HUES6 (cell line): ENCODE measurements around the gene AMBP.
"Not testable (repeated sequence)": the region's sequence is repeated elsewhere in the genome, so short reads cannot be mapped to it uniquely, and the experiment has no call there.

ENCODE experiments used
- H3K27ac ChIP-seq: 2 replicates; pipeline ENCODE4 v1.7.0; 2013; ENCODE audit warnings: low read depth, mild to moderate bottlenecking, low read length, inconsistent platforms
- H3K27me3 ChIP-seq: 2 replicates; pipeline ENCODE4 v1.6.1; 2013; ENCODE audit warnings: low read length; ENCODE audit not compliant: control insufficient read depth, insufficient read depth
- H3K36me3 ChIP-seq: 2 replicates; pipeline ENCODE4 v1.6.1; 2013; ENCODE audit warnings: low read length; ENCODE audit not compliant: control insufficient read depth, insufficient read depth
- H3K4me1 ChIP-seq: 2 replicates; pipeline ENCODE4 v1.6.1; 2013; ENCODE audit warnings: low read length; ENCODE audit not compliant: control insufficient read depth, insufficient read depth
- H3K4me3 ChIP-seq: 2 replicates; pipeline ENCODE4 v1.5.1; 2013; ENCODE audit warnings: low read depth, low read length
- H3K9ac ChIP-seq: one replicate; pipeline ENCODE4 v1.6.1; 2013; ENCODE audit warnings: mild to moderate bottlenecking, low read length
- H3K9me3 ChIP-seq: 2 replicates; pipeline ENCODE4 v1.6.1; 2013; ENCODE audit warnings: low read depth, low read length; ENCODE audit not compliant: control insufficient read depth, insufficient read depth

Gene AMBP

GRCh38 chr9:114089206-114089840 is 11.2 kb upstream of the AMBP start:
- H3K9me3 ChIP-seq: no peaks in the 10 kb centered on the region
- H3K4me3 ChIP-seq: no peak overlapping the region
- H3K27me3 ChIP-seq: peaks cover 4% of the 10 kb centered on the region; the same call in 1 of the 2 replicates
- H3K4me1 ChIP-seq: no peaks in the 10 kb centered on the region
- no peaks in the 10 kb centered on the region; the same call in 1 of the 2 replicates for H3K36me3 ChIP-seq
- H3K9ac ChIP-seq: no peak overlapping the region
- H3K27ac ChIP-seq: no peak overlapping the region

DNA sequence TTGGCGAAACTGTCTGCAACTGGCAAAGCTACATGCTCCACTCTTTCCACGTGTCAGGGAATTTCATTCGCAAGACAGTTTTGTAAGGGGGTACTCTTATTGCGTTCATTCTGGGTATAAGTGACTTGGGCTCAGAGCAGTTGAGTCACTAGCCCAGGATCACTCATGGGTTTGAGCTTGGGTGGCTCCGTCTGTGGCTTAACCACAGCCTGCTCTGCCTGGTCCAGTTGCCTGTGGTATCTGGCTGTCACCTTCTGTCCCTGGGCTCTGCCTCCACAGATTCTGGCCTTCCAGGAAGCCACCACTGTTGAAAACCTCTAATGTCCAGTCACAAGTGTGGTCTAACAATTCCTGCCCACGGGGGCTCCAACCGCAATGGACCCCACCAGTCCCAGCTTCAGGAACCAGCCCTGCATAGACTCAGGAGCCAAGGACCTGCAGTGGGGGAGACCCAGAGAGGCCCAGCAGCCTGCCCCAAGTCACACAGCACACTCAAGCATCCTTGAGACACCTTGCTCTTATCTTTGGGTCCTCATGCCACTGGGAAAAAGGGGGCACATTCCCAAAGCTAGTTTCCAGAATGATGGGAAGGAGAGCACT is 10.6 kb upstream of the AMBP start:
- H3K4me3 ChIP-seq: no peak overlapping the region
- no peak overlapping the region for H3K27ac ChIP-seq
- peaks cover 4% of the 10 kb centered on the region; the same call in 1 of the 2 replicates for H3K27me3 ChIP-seq
- no peak overlapping the region for H3K9ac ChIP-seq
- H3K36me3 ChIP-seq: no peaks in the 10 kb centered on the region; the same call in 1 of the 2 replicates
- H3K9me3 ChIP-seq: no peaks in the 10 kb centered on the region
- no peaks in the 10 kb centered on the region for H3K4me1 ChIP-seq

GRCh38 chr9:114087721-114088120 is 9.6 kb upstream of the AMBP start:
- Histone ChIP-seq H3K27ac (no peak overlapping the region), H3K27me3 (peaks cover 4% of the 10 kb centered on the region; the same call in 1 of the 2 replicates), H3K36me3 (no peaks in the 10 kb centered on the region), H3K9ac (no peak overlapping the region), H3K9me3 (no peaks in the 10 kb centered on the region), H3K4me3 (no peak overlapping the region), H3K4me1 (no peaks in the 10 kb centered on the region)

DNA sequence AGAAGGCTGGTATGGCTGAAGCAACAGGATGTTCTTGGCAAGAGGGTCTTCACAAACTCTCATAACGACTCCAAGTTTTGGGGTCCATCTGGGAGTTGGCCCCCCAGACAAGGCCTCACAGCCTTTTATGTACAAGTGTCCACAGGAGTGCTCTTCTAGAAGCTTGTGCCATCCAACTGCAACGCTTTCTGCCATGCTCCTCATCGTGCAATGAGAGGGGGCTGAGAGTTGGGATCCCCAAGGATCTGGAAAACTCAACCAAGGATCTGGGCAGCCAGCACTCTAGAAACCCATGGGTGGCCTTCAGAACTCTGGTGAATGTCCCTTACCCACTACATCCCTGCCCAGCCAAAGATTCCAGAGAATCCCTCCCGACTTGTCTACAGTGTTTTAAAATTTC is 8.5 kb upstream of the AMBP start:
- Histone ChIP-seq H3K4me1 (no peaks in the 10 kb centered on the region), H3K27me3 (peaks cover 4% of the 10 kb centered on the region; the same call in 1 of the 2 replicates), H3K27ac (no peak overlapping the region)

DNA sequence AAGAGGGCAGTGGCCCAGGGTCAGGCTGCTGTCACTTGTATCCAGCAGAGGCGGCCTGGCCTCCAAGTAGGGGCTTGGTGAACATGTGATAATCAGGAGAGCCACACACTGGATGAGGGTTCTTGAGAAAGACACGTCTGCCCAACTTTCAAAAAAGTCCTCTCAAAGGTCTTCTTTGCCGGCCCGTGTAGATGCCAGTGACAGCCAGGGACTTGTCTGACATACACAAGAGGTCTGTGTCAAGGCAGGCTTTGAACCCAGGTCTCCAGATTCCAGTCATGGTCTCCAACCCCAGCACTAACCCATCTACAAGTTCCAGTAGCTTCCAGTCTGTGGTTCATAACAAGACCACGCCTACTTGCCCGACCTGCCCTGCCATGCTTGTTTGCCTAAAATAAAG is 7.9 kb upstream of the AMBP start:
- Histone ChIP-seq H3K36me3 (no peaks in the 10 kb centered on the region), H3K4me1 (no peaks in the 10 kb centered on the region), H3K4me3 (no peak overlapping the region), H3K9ac (no peak overlapping the region), H3K27me3 (peaks cover 4% of the 10 kb centered on the region; the same call in 1 of the 2 replicates), H3K27ac (no peak overlapping the region), H3K9me3 (no peaks in the 10 kb centered on the region)

More for the DNA sequence above, 8.5 kb upstream of the AMBP start:
- no peaks in the 10 kb centered on the region for H3K36me3 ChIP-seq
- no peaks in the 10 kb centered on the region for H3K9me3 ChIP-seq
- no peak overlapping the region for H3K4me3 ChIP-seq
- no peak overlapping the region for H3K9ac ChIP-seq

- Histone ChIP-seq H3K9me3 (no peaks in the 10 kb centered on the region), H3K4me1 (no peaks in the 10 kb centered on the region), H3K27me3 (peaks cover 4% of the 10 kb centered on the region; the same call in 1 of the 2 replicates), H3K9ac (no peak overlapping the region), H3K27ac (no peak overlapping the region), H3K36me3 (no peaks in the 10 kb centered on the region), H3K4me3 (no peak overlapping the region)
Measured at GRCh38 chr9:114085387-114085789, 7.3 kb upstream of the AMBP start.

DNA sequence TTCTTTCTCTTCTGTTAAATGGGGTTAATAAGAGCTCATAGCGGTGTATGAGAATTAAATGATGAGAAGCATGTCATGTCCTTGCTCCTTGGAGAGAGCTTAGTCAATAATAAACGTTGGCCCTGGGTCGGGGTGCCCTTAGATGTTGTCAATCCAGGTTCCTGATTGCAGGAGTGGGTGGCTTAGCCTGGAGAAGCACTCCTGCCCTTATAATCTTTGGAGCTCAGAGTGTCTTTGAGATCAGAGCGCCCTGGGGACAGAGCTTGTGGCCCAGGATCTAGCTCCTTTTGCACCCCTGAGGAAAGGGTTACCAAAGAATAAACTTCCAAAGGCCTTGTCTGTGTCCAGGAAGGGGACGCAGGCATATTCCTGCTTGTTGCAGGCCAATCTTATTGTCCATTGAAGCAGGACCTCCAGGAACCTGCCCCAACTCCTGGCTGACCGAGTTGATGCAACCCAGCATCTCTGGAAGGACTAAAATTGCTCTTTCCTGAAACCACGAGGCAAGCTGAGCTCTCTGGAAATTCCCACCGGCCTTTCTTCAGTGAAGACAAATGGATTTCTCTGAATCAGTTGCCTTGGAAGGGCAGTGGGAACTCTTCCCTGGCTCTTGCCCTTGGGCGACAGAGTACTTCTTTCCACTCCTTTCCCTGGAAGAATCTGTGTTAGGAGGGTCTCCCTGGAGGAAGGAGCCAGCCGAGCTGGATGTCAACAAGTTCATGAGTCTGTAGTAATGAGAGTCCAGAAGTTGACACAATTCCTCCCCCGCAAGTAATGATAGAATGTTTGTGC is 6.4 kb upstream of the AMBP start:
- H3K9ac ChIP-seq: no peak overlapping the region
- H3K4me1 ChIP-seq: no peaks in the 10 kb centered on the region
- no peaks in the 10 kb centered on the region for H3K9me3 ChIP-seq
- H3K27me3 ChIP-seq: peaks cover 4% of the 10 kb centered on the region; the same call in 1 of the 2 replicates
- H3K36me3 ChIP-seq: no peaks in the 10 kb centered on the region
- no peak overlapping the region for H3K27ac ChIP-seq
- H3K4me3 ChIP-seq: no peak overlapping the region

- no peaks in the 10 kb centered on the region for H3K4me1 ChIP-seq
- H3K9me3 ChIP-seq: no peaks in the 10 kb centered on the region
- no peaks in the 10 kb centered on the region for H3K36me3 ChIP-seq
- H3K9ac ChIP-seq: no peak overlapping the region
- peaks cover 4% of the 10 kb centered on the region; the same call in 1 of the 2 replicates for H3K27me3 ChIP-seq
- H3K4me3 ChIP-seq: no peak overlapping the region
- H3K27ac ChIP-seq: no peak overlapping the region
Measured at GRCh38 chr9:114083666-114084065, 5.6 kb upstream of the AMBP start.

DNA sequence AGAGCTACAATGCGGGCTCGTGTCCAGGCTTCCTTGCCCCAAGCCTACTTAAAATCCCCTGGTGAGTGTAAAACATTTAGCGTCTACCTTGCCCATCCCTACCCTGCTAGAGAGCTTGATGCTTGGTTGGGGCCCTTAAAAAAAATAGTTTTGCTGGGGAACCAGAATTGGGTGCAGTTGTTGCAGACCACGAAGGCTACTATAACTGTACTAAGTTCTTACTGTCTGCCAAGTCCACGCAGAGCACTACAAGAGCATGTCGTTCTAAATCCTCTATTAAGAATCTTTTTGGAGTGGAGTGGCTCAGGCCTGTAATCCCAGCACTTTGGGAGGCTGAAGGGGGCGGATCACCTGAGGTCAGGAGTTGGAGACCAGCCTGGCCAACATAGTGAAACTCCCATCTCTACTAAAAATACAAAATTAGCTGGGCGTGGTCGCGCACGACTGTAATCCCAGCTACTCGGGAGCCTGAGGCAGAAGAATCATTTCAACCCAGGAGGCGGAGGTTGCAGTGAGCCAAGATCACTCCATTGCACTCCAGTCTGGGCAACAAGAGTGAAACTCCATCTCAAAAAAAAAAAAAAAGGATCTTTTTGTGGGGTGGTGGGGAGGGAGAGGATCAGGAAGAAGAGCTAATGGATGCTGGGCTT is 4.8 kb upstream of the AMBP start:
- H3K27ac ChIP-seq, H3K27me3 ChIP-seq, H3K4me1 ChIP-seq, H3K9ac ChIP-seq, H3K36me3 ChIP-seq, H3K4me3 ChIP-seq, H3K9me3 ChIP-seq: not testable (repeated sequence)

GRCh38 chr9:114082017-114082762 is 4.1 kb upstream of the AMBP start:
- H3K4me1 ChIP-seq: no peaks in the 10 kb centered on the region
- no peaks in the 10 kb centered on the region for H3K36me3 ChIP-seq
- no peak overlapping the region for H3K9ac ChIP-seq
- peaks cover 4% of the 10 kb centered on the region; the same call in 1 of the 2 replicates for H3K27me3 ChIP-seq
- no peaks in the 10 kb centered on the region for H3K9me3 ChIP-seq
- H3K27ac ChIP-seq: no peak overlapping the region
- no peak overlapping the region for H3K4me3 ChIP-seq
